Right atrium auricular region (tissue), 2 donors: ENCODE data around the gene CHD6. TPM values are rescaled to one million over a fixed set of nuclear protein-coding genes. Genes with fewer than 3 reads are reported as not detected.

Source experiments
- DNase-seq: peaks from one replicate; pipeline ENCODE4 v3.0.0-alpha.2; 2019; ENCODE audit warnings: low spot score
- H3K27ac ChIP-seq, 2 donors: fragments of 200-600 bp; sonication (generic); 1 replicate in 1 of 2; 2 replicates in 1 of 2; pipeline ENCODE4 v1.5.1; 2016 to 2019
- H3K27me3 ChIP-seq, 2 donors: fragments of 200-600 bp; sonication (generic); one replicate each; pipeline versions ENCODE4 v1.5.1 to v1.6.0; 2017 to 2019
- H3K36me3 ChIP-seq: fragments of 200-600 bp; sonication (generic); one replicate; pipeline ENCODE4 v1.5.1; 2016
- H3K4me1 ChIP-seq, 2 donors: fragments of 200-600 bp; sonication (generic); one replicate each; pipeline versions ENCODE4 v1.5.1 to v1.6.0; 2017 to 2019
- H3K4me3 ChIP-seq, 2 donors: fragments of 200-600 bp; sonication (generic); 1 replicate in 1 of 2; 2 replicates in 1 of 2; pipeline ENCODE4 v1.5.1; 2017 to 2019; ENCODE audit warnings: mild to moderate bottlenecking in 1 of 2, moderate library complexity in 1 of 2
- H3K9me3 ChIP-seq, 2 donors: fragments of 200-600 bp; sonication (generic); one replicate each; pipeline ENCODE4 v1.5.1; 2019
- total RNA-seq, 2 donors: library from RNA; depleted of rRNA; stranded (reverse); fragments of >200 nt; gene quantifications; one replicate each; pipeline ENCODE4 v1.1.0, GENCODE V29; 2016
- TF ChIP-seq, protein P1 (sequence below), 2 donors: fragments of 200-600 bp; sonication (generic); IDR thresholded peaks; one replicate each; pipeline ENCODE4 v1.5.1; 2019; ENCODE audit warnings: antibody characterized with exemption in 2 of 2

CHD6 gene
- total RNA-seq, 2 donors from 2014 or later = 22.2 to 27.4 TPM

DNA sequence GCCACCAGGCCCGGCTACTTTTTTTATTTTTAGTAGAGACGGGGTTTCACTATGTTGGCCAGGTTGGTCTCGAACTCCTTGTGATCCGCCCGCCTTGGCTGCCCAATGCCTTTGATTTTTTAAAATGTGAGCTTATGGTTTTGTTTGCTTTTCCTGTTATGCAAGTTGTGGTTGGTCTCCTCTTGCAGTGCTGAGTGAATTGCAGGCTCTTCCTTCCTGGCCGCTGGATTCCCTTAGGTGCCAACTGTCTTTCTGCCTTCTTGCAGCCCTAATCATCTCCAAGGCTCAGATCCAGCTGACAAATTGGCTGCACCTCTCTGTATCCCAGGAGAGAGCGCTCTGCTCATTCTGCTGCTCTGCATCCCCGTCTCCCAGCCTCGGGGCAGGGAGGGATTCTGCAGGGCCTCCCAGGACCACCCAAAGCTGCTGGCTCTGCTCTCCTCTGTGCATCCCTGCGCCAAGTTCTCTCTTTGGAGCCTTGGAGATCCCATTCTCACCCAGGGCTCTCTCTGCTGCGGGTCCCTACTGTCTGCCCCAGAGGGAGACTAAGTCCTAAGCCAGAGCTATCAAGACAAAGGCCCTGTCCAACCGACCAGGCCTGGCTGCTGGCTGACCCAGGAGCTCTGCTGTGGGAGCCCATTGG lies 237.5 kb downstream of the CHD6 start:
- DNase-seq = no peak
- TF ChIP-seq, protein P1, sequence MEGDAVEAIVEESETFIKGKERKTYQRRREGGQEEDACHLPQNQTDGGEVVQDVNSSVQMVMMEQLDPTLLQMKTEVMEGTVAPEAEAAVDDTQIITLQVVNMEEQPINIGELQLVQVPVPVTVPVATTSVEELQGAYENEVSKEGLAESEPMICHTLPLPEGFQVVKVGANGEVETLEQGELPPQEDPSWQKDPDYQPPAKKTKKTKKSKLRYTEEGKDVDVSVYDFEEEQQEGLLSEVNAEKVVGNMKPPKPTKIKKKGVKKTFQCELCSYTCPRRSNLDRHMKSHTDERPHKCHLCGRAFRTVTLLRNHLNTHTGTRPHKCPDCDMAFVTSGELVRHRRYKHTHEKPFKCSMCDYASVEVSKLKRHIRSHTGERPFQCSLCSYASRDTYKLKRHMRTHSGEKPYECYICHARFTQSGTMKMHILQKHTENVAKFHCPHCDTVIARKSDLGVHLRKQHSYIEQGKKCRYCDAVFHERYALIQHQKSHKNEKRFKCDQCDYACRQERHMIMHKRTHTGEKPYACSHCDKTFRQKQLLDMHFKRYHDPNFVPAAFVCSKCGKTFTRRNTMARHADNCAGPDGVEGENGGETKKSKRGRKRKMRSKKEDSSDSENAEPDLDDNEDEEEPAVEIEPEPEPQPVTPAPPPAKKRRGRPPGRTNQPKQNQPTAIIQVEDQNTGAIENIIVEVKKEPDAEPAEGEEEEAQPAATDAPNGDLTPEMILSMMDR (IDR thresholded peaks at IDR 0.05) = no peak

DNA sequence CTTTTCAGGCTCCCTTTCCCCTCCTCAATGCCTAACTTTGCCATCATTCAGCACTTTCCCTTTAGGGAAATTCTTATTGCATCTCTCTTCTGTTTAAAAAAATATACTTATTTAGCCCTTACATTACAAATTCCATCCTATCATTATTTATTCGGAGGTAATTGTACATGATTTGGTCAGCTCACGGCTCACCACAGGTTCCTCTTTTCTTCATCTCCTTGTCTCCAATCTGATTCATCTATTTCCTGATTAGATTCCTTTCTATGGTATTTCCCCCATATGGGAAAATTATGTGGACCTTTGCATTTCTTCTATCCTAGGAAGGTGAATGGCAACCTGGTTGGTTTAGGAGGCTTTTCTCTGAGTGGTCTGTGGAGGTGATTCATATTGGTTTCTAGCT lies 238.6 kb downstream of the CHD6 start:
- no peaks in the 10 kb centered on the region for H3K27me3 ChIP-seq
- no peaks in the 10 kb centered on the region for H3K4me1 ChIP-seq
- H3K27ac ChIP-seq = no peak overlapping the region
- TF ChIP-seq, protein P1 (IDR thresholded peaks at IDR 0.05) = no peak
- no peak for DNase-seq
- no peaks in the 10 kb centered on the region for H3K9me3 ChIP-seq
- H3K4me3 ChIP-seq = no peak overlapping the region
- no peaks in the 10 kb centered on the region for H3K36me3 ChIP-seq

More for the DNA sequence above, 237.5 kb downstream of the CHD6 start:
- Histone ChIP-seq H3K4me1 (no peaks in the 10 kb centered on the region), H3K4me3 (no peak overlapping the region), H3K9me3 (no peaks in the 10 kb centered on the region), H3K36me3 (no peaks in the 10 kb centered on the region), H3K27ac (no peak overlapping the region), H3K27me3 (no peaks in the 10 kb centered on the region)

DNA sequence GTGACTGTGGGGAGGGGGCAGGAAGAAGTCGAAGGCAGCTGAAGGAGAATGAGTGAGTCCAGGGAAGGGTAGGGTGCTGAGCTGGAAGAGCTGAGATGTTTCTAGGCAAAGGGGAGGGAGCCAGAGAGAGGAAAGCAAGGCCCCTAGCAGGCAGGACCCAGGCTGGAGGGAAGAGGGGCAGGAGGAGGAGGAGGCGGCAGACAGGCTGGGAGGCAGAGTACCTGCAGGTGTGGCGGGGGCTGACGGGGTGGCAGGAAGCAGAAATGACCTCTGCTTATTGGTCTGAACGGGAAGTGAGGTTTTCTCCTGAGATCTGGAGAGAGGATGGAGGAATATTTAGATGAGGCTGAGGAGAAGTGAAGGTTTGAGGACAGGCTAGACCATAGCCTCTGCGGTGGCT lies 240.9 kb downstream of the CHD6 start:
- Histone ChIP-seq H3K36me3 (no peaks in the 10 kb centered on the region), H3K4me1 (no peaks in the 10 kb centered on the region), H3K9me3 (no peaks in the 10 kb centered on the region), H3K27ac (no peak overlapping the region), H3K27me3 (no peaks in the 10 kb centered on the region), H3K4me3 (no peak overlapping the region)
- TF ChIP-seq, protein P1 (IDR thresholded peaks at IDR 0.05) = no peak
- no peak for DNase-seq

DNA sequence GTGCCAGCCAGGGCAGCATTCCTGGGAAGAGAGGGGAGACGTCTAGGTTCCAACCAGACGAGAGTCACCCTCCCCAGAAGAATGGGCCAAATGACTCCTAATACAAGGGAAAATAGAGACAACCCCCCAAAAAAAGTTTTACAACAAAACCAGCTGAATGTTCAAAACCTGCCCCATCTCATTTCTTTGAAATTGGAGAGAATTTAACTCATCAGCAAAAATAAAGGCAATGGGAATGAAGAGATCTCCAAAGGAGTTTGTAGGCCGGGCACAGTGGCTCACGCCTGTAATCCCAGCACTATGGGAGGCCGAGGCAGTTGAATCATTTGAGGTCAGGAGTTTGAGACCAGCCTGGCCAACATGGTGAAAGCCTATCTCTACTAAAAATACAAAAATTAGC lies 241.8 kb downstream of the CHD6 start:
- Histone ChIP-seq H3K4me1 (no peaks in the 10 kb centered on the region), H3K9me3 (peaks cover 0 to under 1% of the 10 kb centered on the region in 2 donors), H3K27ac (no peak overlapping the region), H3K36me3 (no peaks in the 10 kb centered on the region), H3K4me3 (no peak overlapping the region), H3K27me3 (no peaks in the 10 kb centered on the region)
- no peak for DNase-seq
- TF ChIP-seq, protein P1 (IDR thresholded peaks at IDR 0.05) = no peak

DNA sequence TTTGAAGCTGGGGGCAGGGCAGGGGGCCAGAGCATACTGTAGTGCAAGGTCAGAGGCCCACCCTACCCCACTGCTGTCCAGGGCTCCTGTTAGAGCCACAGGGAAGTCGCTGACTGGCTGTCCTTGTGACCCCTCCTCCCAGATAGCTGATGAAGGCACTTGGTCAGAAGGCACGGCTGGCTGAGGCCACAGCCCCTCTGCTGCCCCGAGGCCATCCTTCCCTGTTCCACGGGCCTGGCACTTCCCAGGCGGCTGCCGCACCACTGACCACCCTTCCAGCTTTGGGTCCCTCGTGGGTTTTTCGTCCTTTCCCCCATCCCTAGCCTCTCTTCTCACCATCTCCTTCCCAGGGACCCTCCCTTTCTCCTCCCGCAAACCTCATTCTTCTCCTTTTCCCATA lies 242.3 kb downstream of the CHD6 start:
- Histone ChIP-seq H3K27me3 (no peaks in the 10 kb centered on the region), H3K4me1 (no peaks in the 10 kb centered on the region), H3K4me3 (no peak overlapping the region), H3K9me3 (peaks cover 0 to 3% of the 10 kb centered on the region in 2 donors), H3K36me3 (no peaks in the 10 kb centered on the region), H3K27ac (no peak overlapping the region)
- no peak for DNase-seq
- TF ChIP-seq, protein P1 (IDR thresholded peaks at IDR 0.05) = no peak
